GM23338 (cell line): ENCODE data around the gene SARS2. TPM values are rescaled to one million over a fixed set of nuclear protein-coding genes. Genes with fewer than 3 reads are reported as not detected.

Experiments
- ATAC-seq: fragments of 200-7000 bp; cut with Tn5 transposase; 3 replicates; pipeline ENCODE4 v1.9.1; 2020
- DNase-seq: peaks from one replicate; pipeline ENCODE4 v3.0.0-alpha.2; 2015; ENCODE audit warnings: low spot score
- H2AFZ ChIP-seq: fragments of 200-600 bp; sonication (generic); 2 replicates; pipeline ENCODE4 v1.8.0; 2016; ENCODE audit warnings: antibody characterized with exemption, mild to moderate bottlenecking, moderate library complexity
- H3F3A ChIP-seq: fragments of 200-600 bp; sonication (generic); replicated peaks from 2 replicates; pipeline ENCODE4 v1.8.0; 2017; ENCODE audit warnings: antibody characterized with exemption, mixed run types, low read depth
- H3K27ac ChIP-seq: fragments of 200-600 bp; sonication (generic); 2 replicates; pipeline ENCODE4 v1.6.1; 2016; ENCODE audit warnings: low read depth
- H3K27me3 ChIP-seq: fragments of 200-600 bp; sonication (generic); 2 replicates; pipeline ENCODE4 v1.8.0; 2016; ENCODE audit warnings: mild to moderate bottlenecking, mixed run types, moderate library complexity; ENCODE audit not compliant: insufficient read depth
- H3K36me3 ChIP-seq: fragments of 200-600 bp; sonication (generic); 2 replicates; pipeline ENCODE4 v1.8.0; 2016; ENCODE audit warnings: mild to moderate bottlenecking; ENCODE audit not compliant: insufficient read depth
- H3K4me1 ChIP-seq: fragments of 200-600 bp; sonication (generic); 2 replicates; pipeline ENCODE4 v1.8.0; 2016; ENCODE audit warnings: mild to moderate bottlenecking, moderate library complexity; ENCODE audit not compliant: insufficient read depth
- H3K4me2 ChIP-seq: fragments of 200-600 bp; sonication (generic); 2 replicates; pipeline ENCODE4 v1.7.1; 2017; ENCODE audit warnings: mixed run types
- H3K4me3 ChIP-seq: fragments of 200-600 bp; sonication (generic); 2 replicates; pipeline ENCODE4 v1.6.1; 2016; ENCODE audit warnings: mixed run types
- H3K79me2 ChIP-seq: fragments of 200-600 bp; sonication (generic); replicated peaks from 2 replicates; pipeline ENCODE4 v1.8.0; 2017; ENCODE audit warnings: mild to moderate bottlenecking; ENCODE audit not compliant: insufficient read depth
- H3K9me2 ChIP-seq: fragments of 200-600 bp; sonication (generic); 2 replicates; pipeline ENCODE4 v1.8.0; 2017; ENCODE audit not compliant: insufficient read depth
- H4K20me1 ChIP-seq: fragments of 200-600 bp; sonication (generic); replicated peaks from 2 replicates; pipeline ENCODE4 v1.8.0; 2017; ENCODE audit warnings: mild to moderate bottlenecking; ENCODE audit not compliant: insufficient read depth
- H3K27ac Mint-ChIP-seq: 2 replicates; pipeline ENCODE4 v1.8.0; 2020; ENCODE audit warnings: inconsistent platforms, mild to moderate bottlenecking, moderate library complexity, mixed read lengths
- H3K27me3 Mint-ChIP-seq: 3 replicates; pipeline ENCODE4 v1.8.0; 2022; ENCODE audit warnings: low read depth, mild to moderate bottlenecking, moderate library complexity, mixed read lengths, inconsistent platforms; ENCODE audit not compliant: insufficient read depth, poor library complexity
- H3K36me3 Mint-ChIP-seq: 3 replicates; pipeline ENCODE4 v1.8.0; 2021; ENCODE audit warnings: low read depth, mild to moderate bottlenecking, inconsistent platforms, moderate library complexity, mixed read lengths
- H3K4me1 Mint-ChIP-seq: 3 replicates; pipeline ENCODE4 v1.8.0; 2020; ENCODE audit warnings: mild to moderate bottlenecking, inconsistent platforms, mixed read lengths
- H3K4me3 Mint-ChIP-seq: 3 replicates; pipeline ENCODE4 v1.8.0; 2021; ENCODE audit warnings: moderate library complexity, mild to moderate bottlenecking, inconsistent platforms, mixed read lengths
- H3K9me3 Mint-ChIP-seq: 3 replicates; pipeline ENCODE4 v1.8.0; 2020; ENCODE audit warnings: moderate library complexity, mild to moderate bottlenecking, inconsistent platforms, mixed read lengths
- ETS1 ChIP-seq: IDR thresholded peaks from 2 replicates; pipeline ENCODE4 v1.6.1; 2016; ENCODE audit warnings: antibody characterized with exemption
- EZH2 ChIP-seq: fragments of 200-600 bp; sonication (generic); IDR thresholded peaks from one replicate; pipeline ENCODE4 v1.8.0; 2017; ENCODE audit warnings: antibody characterized with exemption, mild to moderate bottlenecking, low read depth; ENCODE audit not compliant: unreplicated experiment
- EZH2phosphoT487 ChIP-seq: fragments of 200-600 bp; sonication (generic); IDR thresholded peaks from one replicate; pipeline ENCODE4 v1.8.1; 2018; ENCODE audit warnings: antibody characterized with exemption; ENCODE audit not compliant: unreplicated experiment
- JUNB ChIP-seq: IDR thresholded peaks from one replicate; pipeline ENCODE4 v1.6.1; 2016; ENCODE audit warnings: antibody characterized with exemption; ENCODE audit not compliant: unreplicated experiment
- NANOG ChIP-seq: IDR thresholded peaks from 2 replicates; pipeline ENCODE4 v1.6.1; 2016; ENCODE audit warnings: antibody characterized with exemption, borderline replicate concordance
- POLR2AphosphoS5 ChIP-seq: IDR thresholded peaks from 2 replicates; pipeline ENCODE4 v1.6.1; 2016; ENCODE audit warnings: antibody characterized with exemption, low read depth
- REST ChIP-seq: IDR thresholded peaks from one replicate; pipeline ENCODE4 v1.6.1; 2018; ENCODE audit warnings: antibody characterized with exemption; ENCODE audit not compliant: unreplicated experiment
- ZNF331 ChIP-seq: fragments of 250-450 bp; sonication (Bioruptor Pico); IDR thresholded peaks from 2 replicates; pipeline ENCODE4 v1.5.0; 2020; ENCODE audit warnings: low read depth, mild to moderate bottlenecking, moderate library complexity
- polyA plus RNA-seq: library from polyadenylated mRNA; unstranded; fragments of >200 nt; fragmentation: Nextera tagmentation; extraction: Ambion mirVana; gene quantifications from 2 replicates; pipeline ENCODE4 v1.2.1, GENCODE V29; 2016
- total RNA-seq: library from RNA; depleted of rRNA; stranded (reverse); fragments of >200 nt; shearing (Covaris generic); gene quantifications from 2 replicates; pipeline ENCODE4 v1.2.3, GENCODE V29; 2014
- TF ChIP-seq, protein P1 (sequence below), 2 experiments: fragments of 200-600 bp in 1 of 2; sonication (generic) in 1 of 2; conservative IDR thresholded peaks; 2 replicates each; pipeline versions ENCODE4 v1.5.1 to v1.6.1; 2016 to 2017; ENCODE audit warnings: antibody characterized with exemption in 2 of 2, low read depth in 2 of 2, mild to moderate bottlenecking in 2 of 2, moderate library complexity in 1 of 2

SARS2 gene
- total and polyA plus RNA-seq, 2 experiments from 2014 or later, result 70.6 to 75.7 TPM

DNA sequence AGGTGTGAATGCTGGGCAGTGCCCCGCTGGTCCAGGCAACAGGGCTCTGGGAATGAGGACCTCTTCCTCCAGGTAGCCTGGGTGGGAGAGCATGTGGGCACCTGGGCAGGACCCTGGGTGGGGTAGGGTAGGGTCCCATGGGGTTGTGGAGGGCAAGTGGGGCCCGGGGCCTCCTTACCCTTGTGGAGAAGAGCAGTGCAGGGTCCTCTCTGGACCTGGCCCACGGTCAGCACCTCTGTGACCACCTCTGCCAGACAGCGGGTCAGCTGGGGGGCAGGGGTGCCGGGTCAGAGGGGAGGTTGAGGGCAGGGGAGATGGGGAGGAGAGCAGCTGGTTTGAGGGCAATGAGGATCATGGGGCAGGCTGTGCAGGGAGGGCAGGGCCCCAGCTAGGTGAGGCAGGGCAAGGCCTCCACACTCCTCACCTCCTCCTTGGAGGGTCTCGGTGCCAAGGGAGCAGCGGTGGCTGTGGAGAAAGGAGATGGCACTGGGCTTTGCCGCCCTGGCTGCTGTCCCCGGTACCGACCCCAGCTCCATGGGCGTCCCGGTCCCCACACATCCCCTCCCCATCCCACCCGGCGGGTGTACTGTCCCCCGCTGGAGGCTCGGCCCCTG lies 19.1 kb downstream of the SARS2 start:
- Histone ChIP-seq H3K36me3 (no peaks in the 10 kb centered on the region), H2AFZ (no peak overlapping the region), H3K4me3 (peak overlapping the region; percentile 41; the same call in 1 of the 2 replicates), H3K4me2 (peak overlapping the region; percentile 70), H3K4me1 (peaks cover 5% of the 10 kb centered on the region), H3K9me2 (no peaks in the 10 kb centered on the region), H3K27me3 (0 out of 2 replicates have a peak, but pooled peaks cover 4% of the 10 kb centered on the region), H4K20me1 (no peaks in the 10 kb centered on the region), H3F3A (no peaks in the 10 kb centered on the region), H3K27ac (no peak overlapping the region), H3K79me2 (no peaks in the 10 kb centered on the region)
- ATAC-seq (no peak), DNase-seq (no peak)
- H3K27ac Mint-ChIP-seq, result no peak overlapping the region
- H3K4me1 Mint-ChIP-seq, result peaks cover 6% of the 10 kb centered on the region
- no peak for TF ChIP-seq POLR2AphosphoS5
- TF ChIP-seq REST, result peak; percentile 56
- no peak for TF ChIP-seq ZNF331
- TF ChIP-seq ETS1, result no peak
- TF ChIP-seq EZH2phosphoT487, result no peak
- TF ChIP-seq NANOG, result no peak
- no peaks in the 10 kb centered on the region for H3K9me3 Mint-ChIP-seq
- no peak overlapping the region for H3K4me3 Mint-ChIP-seq
- H3K36me3 Mint-ChIP-seq, result peaks cover 19% of the 10 kb centered on the region
- peaks cover 15% of the 10 kb centered on the region for H3K27me3 Mint-ChIP-seq

DNA sequence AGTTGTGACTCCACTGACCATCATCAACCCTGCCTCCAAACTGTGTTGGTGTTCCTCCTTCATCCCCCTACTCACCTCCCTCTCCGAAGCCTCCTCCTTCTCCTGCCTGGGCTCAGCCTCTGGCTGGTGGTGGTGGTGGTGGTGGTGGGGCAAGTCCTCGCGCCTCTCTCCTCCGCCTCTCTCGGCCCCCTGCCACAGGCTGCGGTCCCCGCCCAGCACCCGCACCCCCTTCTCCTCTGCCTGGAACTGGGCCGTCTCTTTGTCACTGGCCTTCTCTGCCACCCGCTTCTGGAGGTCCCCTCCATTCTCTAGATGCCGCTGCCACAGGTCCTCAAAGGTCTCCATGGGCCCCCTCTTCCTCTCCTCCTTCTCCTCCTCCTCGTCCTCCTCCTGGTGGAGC lies 20.1 kb downstream of the SARS2 start:
- Histone ChIP-seq H3K36me3 (no peaks in the 10 kb centered on the region), H3K4me1 (peaks cover 5% of the 10 kb centered on the region), H3K27me3 (0 out of 2 replicates have a peak, but pooled peaks cover 4% of the 10 kb centered on the region), H3K9me2 (no peaks in the 10 kb centered on the region), H2AFZ (no peak overlapping the region), H3K4me2 (no peak overlapping the region), H4K20me1 (no peaks in the 10 kb centered on the region), H3K4me3 (no peak overlapping the region), H3K27ac (no peak overlapping the region), H3K79me2 (no peaks in the 10 kb centered on the region), H3F3A (no peaks in the 10 kb centered on the region)
- no peaks in the 10 kb centered on the region for H3K9me3 Mint-ChIP-seq
- ATAC-seq (no peak), DNase-seq (no peak)
- H3K4me1 Mint-ChIP-seq, result peaks cover 6% of the 10 kb centered on the region
- no peak overlapping the region for H3K4me3 Mint-ChIP-seq
- no peak overlapping the region for H3K27ac Mint-ChIP-seq
- peaks cover 23% of the 10 kb centered on the region for H3K36me3 Mint-ChIP-seq
- peaks cover 15% of the 10 kb centered on the region for H3K27me3 Mint-ChIP-seq
- TF ChIP-seq JUNB (no peak), EZH2 (no peak), ETS1 (no peak)
- TF ChIP-seq, protein P1, sequence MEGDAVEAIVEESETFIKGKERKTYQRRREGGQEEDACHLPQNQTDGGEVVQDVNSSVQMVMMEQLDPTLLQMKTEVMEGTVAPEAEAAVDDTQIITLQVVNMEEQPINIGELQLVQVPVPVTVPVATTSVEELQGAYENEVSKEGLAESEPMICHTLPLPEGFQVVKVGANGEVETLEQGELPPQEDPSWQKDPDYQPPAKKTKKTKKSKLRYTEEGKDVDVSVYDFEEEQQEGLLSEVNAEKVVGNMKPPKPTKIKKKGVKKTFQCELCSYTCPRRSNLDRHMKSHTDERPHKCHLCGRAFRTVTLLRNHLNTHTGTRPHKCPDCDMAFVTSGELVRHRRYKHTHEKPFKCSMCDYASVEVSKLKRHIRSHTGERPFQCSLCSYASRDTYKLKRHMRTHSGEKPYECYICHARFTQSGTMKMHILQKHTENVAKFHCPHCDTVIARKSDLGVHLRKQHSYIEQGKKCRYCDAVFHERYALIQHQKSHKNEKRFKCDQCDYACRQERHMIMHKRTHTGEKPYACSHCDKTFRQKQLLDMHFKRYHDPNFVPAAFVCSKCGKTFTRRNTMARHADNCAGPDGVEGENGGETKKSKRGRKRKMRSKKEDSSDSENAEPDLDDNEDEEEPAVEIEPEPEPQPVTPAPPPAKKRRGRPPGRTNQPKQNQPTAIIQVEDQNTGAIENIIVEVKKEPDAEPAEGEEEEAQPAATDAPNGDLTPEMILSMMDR (conservative IDR thresholded peaks at IDR 0.05; ENCODE audit: low read depth in 2 of 2), result no peak
